ENCODE results near the gene SENP3.

Gene SENP3

DNA sequence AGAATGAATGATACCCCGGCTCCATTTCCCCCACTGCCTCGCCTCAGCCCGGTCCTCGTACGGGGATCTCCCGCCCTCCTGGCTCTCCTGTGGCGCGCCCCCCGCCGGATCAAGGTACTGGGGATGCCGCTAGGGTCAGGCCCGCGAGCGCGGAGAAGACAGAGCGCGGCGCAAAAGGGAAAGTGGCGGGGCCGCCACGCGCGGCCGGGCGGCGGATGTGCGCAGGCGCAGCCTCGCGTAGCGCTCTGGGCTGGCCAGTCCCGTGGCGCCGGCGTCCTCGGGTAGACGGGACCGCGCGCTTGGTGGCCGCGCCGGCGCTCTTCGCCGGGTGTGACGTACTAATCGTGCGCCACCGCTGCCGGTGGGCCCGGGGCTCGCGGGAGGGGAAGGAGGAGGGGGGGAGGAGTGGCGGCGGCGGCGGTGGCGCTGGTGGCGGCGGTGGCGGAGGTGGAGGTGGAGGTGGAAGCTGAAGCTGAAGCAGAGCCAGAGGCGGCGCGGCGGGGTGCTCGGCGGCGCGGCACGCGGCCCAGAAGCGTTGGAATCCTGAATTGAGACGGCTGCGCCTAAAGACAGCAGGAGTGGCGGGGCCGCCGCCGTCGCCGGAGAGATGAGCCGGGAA lies at the start of gene SENP3:
Gene SENP3, plus strand, starts transcription at position 331 of the 619 bp plus-strand sequence. CDS start 1,158 bp downstream, outside the sequence.
- DNase-seq = peak; percentile 72

DNA sequence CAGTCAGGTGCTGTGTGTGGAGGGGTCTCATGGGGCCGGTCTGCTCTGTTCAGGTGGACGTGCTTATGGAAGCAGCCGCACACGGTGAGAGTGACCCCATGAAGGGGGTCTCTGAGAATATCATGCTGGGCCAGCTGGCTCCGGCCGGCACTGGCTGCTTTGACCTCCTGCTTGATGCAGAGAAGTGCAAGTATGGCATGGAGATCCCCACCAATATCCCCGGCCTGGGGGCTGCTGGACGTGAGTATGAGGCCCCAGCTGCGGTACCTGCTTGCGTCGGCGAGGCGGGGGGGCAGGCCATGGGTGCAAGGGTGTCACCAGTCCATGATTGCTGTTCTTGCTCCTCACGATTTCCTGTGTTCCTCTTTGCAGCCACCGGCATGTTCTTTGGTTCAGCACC lies 49.6 kb upstream of the SENP3 start:
- no peak for DNase-seq

DNA sequence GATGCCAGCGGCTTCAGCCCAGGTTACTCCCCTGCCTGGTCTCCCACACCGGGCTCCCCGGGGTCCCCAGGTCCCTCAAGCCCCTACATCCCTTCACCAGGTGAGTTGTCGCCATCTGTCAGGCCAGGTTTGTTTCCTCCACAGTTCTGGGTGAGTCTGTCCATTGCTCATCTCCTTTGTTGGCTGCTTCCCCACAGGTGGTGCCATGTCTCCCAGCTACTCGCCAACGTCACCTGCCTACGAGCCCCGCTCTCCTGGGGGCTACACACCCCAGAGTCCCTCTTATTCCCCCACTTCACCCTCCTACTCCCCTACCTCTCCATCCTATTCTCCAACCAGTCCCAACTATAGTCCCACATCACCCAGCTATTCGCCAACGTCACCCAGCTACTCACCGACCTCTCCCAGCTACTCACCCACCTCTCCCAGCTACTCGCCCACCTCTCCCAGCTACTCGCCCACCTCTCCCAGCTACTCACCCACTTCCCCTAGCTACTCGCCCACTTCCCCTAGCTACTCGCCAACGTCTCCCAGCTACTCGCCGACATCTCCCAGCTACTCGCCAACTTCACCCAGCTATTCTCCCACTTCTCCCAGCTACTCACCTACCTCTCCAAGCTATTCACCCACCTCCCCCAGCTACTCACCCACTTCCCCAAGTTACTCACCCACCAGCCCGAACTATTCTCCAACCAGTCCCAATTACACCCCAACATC lies 48.7 kb upstream of the SENP3 start:
- DNase-seq = no peak

DNA sequence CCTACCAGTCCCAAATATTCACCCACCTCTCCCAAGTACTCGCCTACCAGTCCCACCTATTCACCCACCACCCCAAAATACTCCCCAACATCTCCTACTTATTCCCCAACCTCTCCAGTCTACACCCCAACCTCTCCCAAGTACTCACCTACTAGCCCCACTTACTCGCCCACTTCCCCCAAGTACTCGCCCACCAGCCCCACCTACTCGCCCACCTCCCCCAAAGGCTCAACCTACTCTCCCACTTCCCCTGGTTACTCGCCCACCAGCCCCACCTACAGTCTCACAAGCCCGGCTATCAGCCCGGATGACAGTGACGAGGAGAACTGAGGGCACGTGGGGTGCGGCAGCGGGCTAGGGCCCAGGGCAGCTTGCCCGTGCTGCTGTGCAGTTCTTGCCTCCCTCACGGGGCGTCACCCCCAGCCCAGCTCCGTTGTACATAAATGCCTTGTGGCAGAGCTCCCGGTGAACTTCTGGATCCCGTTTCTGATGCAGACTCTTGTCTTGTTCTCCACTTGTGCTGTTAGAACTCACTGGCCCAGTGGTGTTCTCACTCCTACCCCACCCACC lies 47.8 kb upstream of the SENP3 start:
- DNase-seq = no peak

DNA sequence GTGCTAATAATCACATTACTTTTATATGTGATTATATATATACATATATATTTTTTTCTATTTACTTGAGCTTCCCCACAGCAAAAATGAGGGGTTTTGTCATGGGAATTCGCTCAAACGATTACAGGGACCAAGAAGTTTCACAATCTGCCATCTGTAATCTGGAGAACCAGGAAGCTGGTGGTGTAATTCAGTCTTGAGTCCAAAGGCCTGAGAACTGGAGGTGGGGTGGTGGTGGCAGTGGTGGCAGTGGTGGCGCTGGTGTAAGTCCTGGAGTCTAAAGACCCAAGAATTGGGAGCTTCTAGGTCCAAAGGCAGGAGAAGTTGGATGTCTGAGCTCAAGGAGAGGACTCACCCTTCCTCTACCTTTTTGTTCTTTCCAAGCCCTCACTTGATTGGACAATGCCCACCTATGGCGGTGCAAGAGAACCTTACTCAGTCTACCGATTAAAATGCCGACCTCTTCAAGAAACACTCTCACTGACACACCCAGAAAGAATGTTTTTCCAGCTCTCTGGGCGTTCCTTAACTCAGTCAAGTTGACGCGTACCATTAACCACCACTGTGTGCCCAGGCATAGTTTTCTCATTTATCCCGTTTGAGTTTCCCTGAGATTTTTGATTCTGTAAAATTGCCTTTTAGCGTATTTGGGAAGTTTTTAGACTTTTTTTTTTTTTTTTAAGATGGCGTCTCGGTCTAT lies 45.7 kb upstream of the SENP3 start:
- DNase-seq = no peak

DNA sequence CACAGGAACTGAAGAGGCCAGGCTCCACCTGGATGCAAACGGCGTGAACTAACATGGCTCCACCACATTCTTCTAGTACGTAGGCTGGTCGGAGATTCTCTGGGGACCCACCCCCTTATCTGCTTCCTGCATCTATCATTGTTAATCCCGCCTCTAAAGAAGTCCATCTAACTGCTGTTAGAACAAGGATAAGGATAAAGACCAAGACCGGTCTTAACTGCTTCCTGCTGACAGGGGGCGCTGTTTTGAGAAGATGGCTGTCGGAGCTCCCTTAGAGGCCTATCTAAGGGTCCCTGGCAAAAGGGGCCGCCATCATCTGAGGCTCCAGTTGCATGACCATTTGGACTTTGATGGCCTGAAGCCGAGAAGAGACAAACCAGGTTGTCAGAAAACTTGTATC lies 38.7 kb upstream of the SENP3 start:
- no peak for DNase-seq

DNA sequence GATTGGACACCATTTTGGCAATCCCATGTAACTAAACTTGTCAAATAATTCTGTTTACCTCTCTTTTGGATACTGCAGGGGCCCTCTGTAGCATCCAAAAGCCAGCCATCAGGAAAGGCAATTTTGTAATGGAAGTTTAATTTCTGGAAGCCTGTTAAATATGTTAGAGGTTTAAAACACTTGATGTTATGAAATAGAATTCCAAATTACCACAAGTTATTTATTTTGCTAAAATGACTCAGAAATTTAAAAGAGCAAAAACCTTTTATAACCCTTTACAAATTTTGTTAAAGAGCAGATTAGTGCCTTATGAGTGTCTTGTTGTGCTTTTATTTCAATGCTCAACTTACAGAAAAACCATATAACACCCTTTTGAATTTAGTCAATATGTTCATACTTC lies 32.9 kb upstream of the SENP3 start:
- no peak for DNase-seq

DNA sequence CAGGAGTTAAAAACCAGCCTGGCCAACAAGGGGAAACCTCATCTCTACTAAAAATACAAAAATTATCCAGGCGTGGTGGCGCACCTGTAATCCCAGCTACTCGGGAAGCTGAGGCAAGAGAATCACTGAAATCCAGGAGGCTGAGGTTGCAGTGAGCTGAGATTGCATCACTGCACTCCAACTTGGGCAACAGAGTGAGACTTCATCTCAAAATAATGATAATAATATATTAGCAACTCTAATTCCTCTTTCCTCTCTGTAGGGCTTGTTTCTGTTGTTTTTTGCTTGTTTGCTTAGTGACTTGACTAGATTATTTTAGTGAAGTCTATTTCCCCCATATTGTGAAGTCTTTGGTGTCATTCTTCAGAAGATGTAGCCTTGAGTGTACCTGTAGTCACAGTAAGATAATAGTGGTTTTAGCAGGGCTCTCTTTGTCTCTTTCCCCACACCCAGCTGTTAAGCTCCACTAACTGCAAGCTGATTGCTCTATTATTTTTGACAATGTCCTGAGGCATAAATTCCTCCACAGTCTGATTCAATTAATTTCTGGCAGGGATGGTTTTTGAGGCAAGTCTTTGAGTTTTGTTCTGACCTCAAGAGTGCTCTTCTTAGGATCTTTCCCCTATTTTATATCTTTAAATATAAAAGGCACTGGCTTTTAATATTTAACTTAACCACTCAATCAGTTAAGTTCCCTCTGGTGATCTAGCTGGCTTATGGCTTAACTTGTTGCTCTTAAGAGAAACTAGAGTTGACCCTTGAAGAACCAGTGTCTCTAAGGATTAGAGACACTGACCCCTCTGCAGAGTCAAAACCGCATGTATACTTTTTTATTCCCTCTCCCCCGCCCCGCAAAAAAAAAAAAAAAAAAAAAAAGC lies 31.5 kb upstream of the SENP3 start:
- DNase-seq = no peak

DNA sequence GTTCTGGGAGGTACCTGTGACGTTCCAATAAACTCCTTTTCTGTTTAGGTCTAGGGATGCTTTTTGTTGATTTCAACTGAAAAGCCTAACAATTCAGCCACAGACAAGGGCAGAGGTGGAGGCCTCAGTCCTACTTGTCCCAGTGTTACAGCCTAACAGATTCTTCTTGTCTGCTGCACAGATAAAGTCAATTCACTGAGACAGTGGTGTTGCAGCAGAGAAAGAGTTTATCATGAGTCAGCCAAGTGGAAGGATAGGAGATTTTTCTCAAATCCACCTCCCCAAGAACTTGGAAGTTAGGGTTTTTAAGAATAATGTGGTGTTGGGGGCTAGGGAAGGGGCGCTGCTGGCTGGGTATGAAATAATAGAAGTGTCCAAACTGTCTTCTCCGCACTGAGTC lies 23.7 kb upstream of the SENP3 start:
- no peak for DNase-seq

DNA sequence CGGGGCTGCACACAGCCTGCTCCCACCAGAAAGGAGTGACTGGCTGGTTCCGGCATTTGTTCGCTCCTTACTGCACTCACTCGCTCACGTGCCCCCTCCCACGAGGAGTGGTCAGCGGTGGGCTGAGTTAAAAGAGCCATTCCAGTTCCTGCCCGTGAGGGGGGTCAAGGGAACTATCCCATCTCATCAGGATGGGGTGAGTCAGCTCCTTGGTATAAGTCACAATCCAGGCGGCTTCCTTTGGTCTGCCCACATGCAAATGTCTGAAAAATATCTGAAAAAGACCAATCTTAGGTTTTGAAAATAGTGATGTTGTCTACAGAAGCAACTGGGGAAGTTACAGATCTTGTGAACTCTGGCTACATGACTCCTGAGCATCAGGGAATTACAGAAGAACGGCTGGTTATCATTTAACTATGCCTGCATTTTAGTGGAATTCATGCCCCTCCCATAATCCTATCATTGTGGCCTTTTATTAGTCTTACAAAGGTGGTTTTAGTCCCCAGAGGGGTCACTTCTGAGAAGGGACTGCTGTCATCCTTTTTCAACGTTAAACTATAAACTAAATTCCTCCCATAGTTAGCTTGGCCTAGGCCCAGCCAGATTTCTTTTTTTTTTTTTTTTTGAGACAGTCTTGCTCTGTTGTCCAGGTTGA lies 22.7 kb upstream of the SENP3 start:
- DNase-seq = no peak

DNA sequence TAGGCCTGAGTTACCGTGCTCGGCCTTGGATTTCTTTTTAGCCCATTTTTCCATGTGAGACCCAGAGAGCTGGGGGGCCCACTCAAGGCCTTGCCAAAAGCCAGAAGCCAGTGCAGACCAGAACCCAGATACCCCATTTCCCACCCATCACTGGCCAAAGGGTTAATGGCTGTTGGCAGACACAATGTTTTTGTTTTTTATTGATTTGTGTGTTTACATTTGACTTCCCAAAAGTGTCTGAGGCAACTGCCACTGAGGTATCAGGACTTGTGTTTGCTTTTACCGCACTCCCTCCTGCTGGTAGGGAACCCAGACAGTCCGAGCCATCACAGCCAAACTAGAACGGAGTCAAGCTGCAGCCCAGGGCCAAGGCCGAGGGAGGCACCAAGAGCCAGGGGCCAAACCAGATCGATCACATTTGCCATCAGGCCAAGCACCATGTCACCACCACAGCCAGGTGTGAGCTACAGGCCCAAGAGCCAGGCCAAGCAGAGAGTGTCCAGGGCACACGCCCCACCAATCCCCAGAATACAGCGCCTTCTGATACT lies 20.6 kb upstream of the SENP3 start:
- no peak for DNase-seq

DNA sequence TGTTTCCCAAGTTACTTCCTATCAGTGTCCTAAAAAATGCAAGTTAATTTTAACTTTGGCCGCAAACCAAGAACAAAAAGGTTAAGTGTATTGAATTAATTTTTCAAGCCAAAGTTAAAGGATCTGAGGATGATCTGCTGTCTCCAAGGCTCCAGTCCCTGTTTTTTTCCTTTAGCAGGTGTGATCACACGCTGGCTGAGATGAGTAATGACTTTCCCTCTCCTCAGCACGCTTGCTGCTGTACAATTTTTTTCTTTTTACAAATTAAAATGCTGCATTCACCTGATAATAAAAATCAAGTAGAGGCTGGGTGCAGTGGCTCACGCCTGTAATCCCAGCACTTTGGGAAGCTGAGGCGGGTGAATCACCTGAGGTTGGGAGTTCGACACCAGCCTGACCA lies 16.8 kb upstream of the SENP3 start:
- no peak for DNase-seq

DNA sequence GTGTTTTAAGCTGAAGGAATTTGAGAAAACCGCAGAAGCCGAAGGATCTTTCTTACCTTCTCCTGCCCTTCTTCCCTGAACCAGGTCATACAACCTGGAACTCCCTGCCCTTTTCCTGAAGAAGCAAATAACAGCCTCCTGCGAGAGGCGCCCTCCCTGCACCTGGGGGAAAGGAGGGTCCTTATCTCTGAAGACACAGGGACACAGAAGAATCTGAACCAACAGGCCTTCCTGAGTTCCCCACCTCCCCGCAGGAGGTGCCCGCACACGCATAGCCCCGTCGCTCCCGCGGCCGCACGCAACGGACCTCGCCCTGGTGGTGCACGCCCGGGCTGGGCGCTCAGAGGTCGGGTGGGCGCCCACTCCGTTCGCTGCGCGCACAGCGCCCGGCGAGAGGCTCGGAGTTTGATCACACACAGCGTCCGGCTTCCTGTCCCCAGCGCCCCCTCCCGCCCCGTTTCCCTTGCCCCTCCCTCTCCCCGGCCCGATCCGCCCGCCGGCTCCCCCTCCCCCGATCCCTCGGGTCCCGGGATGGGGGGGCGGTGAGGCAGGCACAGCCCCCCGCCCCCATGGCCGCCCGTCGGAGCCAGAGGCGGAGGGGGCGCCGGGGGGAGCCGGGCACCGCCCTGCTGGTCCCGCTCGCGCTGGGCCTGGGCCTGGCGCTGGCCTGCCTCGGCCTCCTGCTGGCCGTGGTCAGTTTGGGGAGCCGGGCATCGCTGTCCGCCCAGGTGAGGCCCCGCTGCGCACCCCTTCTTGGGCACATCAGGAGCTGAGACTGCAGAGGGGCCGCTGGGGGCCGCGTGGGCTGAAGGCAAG lies 12.9 kb upstream of the SENP3 start, which contains the start of gene TNFSF12:
Gene TNFSF12, plus strand, starts transcription at position 474 of the 816 bp plus-strand sequence. Its CDS starts 96 bp downstream, at position 570.
- no peak for DNase-seq

DNA sequence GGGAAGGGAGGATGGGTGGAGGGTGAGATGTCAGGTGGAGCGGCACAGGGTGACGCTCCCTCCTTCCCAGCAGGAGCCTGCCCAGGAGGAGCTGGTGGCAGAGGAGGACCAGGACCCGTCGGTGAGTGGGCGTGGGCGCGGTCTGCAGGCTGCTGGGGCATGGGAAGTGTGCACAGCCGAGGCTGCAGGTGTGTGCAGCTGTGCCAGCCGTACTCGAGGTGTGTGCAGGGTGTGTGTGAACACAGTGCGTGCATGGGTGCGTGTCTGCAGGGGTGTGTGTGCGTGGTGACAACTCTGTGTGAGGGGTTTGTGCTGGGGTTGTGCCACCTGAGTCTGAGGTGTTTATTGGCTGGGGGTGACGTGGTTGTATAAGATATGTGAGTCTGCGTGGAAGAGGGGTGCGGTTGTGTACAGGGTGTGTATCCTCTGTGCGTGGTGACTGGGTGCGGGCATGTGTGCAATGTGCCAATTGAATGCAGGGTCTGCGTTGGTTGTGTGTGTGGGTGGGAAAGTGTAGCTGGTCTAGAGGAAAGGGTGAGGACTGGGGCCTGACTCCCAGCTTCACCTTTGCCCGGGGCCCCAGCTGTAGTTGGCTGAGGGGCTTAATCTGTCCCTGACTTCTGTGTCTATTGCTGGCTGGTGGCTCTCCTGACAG lies 12.2 kb upstream of the SENP3 start:
- no peak for DNase-seq

DNA sequence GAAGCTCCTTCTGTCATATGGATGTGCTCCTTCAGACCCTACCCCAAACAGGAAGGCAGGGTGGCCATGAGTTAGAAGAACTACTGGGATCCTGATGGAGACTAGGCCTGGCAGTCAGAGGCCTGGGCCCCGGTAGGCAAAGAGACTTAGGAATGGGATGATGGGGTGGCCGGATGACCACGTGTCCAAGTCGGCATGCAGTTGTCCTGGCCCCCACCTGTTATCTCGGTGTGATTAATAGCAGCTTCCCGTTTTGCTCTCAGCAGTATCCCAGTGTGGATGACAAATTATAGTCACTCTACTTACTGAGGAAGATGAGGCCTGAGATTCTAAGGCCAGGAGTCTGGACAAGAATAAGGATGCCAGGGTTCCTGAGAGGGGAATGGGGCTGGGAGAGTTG lies 11.4 kb upstream of the SENP3 start:
- no peak for DNase-seq

DNA sequence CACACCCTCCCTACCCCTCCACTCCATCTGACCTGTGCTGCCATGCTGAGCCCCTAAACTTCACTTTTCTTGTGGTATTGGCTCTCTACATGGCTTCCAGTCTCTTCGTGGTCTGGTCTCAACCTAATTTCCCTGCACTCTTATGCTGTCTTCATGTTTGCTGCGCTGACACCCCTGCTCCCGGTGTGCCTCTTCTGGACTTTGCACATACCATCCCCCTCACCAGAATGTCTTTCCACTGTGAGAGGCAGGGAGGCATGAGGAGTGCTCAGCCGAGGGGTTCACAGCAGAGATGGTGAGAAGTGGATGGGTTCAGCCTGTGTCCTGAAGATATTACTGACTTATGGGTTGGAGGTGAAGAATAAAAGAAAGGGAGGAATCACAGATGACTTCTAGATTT lies 10.3 kb upstream of the SENP3 start:
- DNase-seq = no peak

DNA sequence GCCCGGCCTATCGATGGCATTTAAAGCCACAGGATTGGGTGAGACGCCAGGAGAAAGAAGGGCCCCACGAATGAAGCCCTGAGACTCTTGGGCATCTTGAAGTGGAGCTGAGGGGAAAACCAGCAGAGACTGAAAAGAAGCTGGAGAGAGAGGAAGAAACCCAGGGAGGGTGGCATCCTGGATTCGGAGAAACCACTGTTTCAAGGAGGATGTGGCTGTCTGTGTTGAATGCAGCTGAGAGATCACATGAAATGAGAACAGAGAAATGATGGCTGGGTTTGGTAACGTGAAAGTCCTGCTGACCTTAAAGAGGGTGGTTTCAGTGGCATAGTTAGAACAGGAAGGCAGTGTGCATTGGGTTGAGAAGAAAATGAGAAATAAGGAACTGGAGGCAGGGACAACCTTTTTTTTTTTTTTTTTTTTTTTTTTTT lies 9.1 kb upstream of the SENP3 start:
- no peak for DNase-seq

DNA sequence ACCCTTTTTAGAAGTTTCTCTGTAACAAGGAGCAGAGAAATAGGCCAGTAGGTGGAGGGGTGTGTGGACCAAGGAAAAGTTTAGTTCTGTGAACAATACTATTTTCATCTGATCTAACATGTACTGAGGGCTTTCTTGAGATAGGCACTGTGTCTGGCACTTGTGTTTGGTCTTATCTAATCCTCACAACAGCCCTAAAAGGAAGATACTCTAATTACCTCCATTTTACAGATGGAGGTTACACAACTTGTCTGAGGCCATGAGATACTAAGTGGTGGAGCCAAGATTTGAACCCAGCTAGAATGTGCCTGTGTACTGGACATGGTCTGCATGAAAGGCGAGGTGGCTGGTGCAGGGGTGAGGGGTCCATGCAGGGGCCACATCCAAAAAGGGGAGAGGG lies 8.4 kb upstream of the SENP3 start:
- no peak for DNase-seq

DNA sequence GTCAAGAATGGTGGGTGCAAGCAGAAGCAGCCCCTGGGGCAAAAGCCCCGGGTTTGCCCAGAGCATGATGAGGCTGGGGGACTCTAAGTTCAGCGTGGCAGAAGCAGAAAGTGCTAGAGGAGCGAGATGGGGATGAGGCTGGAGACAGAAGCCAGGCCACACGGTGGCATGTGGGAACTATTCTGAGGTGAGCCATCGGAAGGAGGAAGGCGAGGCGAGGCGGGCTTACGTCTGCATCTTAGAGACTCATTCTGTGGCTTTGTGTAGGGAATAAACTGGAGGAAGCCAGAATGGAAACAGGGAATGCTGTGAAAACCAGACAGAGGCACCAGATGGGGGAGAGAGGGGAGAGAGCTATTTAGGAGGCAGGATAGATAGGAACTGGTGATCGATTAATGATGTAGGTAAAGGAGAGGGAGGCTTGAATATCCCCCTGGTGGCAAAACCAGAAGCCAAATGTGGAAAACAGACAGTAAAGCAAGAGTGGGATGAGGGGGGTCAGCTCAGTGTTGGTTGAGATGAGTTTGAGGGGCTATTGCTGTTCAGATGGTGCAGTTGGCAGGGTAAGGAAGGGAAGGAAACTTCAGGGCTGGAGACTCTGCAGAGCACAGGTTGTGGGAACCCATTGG lies 6.3 kb upstream of the SENP3 start:
- DNase-seq = no peak

DNA sequence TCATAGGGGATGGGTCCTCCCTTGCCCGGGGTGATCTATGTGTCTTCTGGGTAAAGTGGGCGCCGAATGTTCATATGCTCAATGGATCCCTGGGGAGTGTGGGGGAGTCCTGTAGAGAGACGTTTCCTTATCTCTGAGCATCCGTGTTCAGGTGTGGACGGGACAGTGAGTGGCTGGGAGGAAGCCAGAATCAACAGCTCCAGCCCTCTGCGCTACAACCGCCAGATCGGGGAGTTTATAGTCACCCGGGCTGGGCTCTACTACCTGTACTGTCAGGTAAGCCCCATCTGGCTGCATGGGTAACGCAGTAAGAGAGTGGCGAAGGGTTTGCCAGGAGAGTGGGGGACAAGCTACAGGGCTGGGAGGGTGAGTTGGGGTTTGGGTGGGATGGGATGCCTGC lies 5.1 kb upstream of the SENP3 start:
- no peak for DNase-seq
